K562 (cell line): ENCODE results near the gene CERS6. TPM values are rescaled to one million over a fixed set of nuclear protein-coding genes. Genes with fewer than 3 reads are reported as not detected.

Experiments used
- ARID2 ChIP-seq: fragments of 450-650 bp; IDR thresholded peaks from 2 replicates; pipeline ENCODE4 v1.6.1; 2017; ENCODE audit warnings: antibody characterized with exemption, mild to moderate bottlenecking
- BCOR ChIP-seq: fragments of 450-650 bp; IDR thresholded peaks from 2 replicates; pipeline ENCODE4 v1.6.1; 2016
- C11orf30 ChIP-seq: fragments of 450-650 bp; IDR thresholded peaks from 2 replicates; pipeline ENCODE4 v1.6.1; 2016; ENCODE audit warnings: low read depth, mild to moderate bottlenecking
- CHD4 ChIP-seq: fragments of 200-600 bp; sonication (generic); IDR thresholded peaks from 3 replicates; pipeline ENCODE4 v1.6.1; 2012; ENCODE audit warnings: low read depth, mild to moderate bottlenecking, mixed read lengths, low read length, inconsistent platforms; ENCODE audit not compliant: insufficient read depth, insufficient replicate concordance, poor library complexity, severe bottlenecking
- CREB1 ChIP-seq, 2 experiments: sonication (generic) in 1 of 2; formaldehyde crosslinking in 1 of 2; IDR thresholded peaks; 2 replicates each; pipeline versions ENCODE4 v1.6.1 to v1.8.0; 2012 to 2022; ENCODE audit warnings: inconsistent platforms in 1 of 2, mild to moderate bottlenecking in 1 of 2, missing genetic modification reagents in 1 of 2, moderate library complexity in 1 of 2
- FOXK2 ChIP-seq, 2 experiments: fragments of 450-650 bp; IDR thresholded peaks in 1 of 2; conservative IDR thresholded peaks in 1 of 2; 2 replicates each; pipeline ENCODE4 v1.6.1; 2016; ENCODE audit warnings: low read depth in 2 of 2, mild to moderate bottlenecking in 1 of 2
- HDAC2 ChIP-seq: fragments of 450-650 bp; IDR thresholded peaks from 2 replicates; pipeline ENCODE4 v1.6.1; 2016; ENCODE audit warnings: mild to moderate bottlenecking
- MAFF ChIP-seq: IDR thresholded peaks from 2 replicates; pipeline ENCODE4 v1.6.1; 2012; ENCODE audit warnings: low read length, improper control_type of control experiment
- NR2C1 ChIP-seq, 2 experiments: fragments of 450-650 bp; IDR thresholded peaks; 2 replicates each; pipeline ENCODE4 v1.6.1; 2017; ENCODE audit warnings: mild to moderate bottlenecking in 2 of 2, antibody characterized with exemption in 1 of 2, inconsistent platforms in 1 of 2, missing compliant biosample characterization in 1 of 2, missing genetic modification characterization in 1 of 2
- SMARCE1 ChIP-seq: fragments of 450-650 bp; IDR thresholded peaks from 2 replicates; pipeline ENCODE4 v1.7.1; 2016; ENCODE audit warnings: mild to moderate bottlenecking
- SOX6 ChIP-seq: fragments of 450-650 bp; IDR thresholded peaks from 2 replicates; pipeline ENCODE4 v1.6.1; 2014; ENCODE audit warnings: mild to moderate bottlenecking
- SPI1 ChIP-seq: IDR thresholded peaks from 2 replicates; pipeline ENCODE4 v1.6.1; 2011; ENCODE audit warnings: low read depth, low read length, control low read depth, borderline replicate concordance
- TRIM28 ChIP-seq: fragments of 450-650 bp; IDR thresholded peaks from 2 replicates; pipeline ENCODE4 v1.6.1; 2017
- ZNF253 ChIP-seq: fragments of 250-450 bp; sonication (Bioruptor Pico); conservative IDR thresholded peaks from 2 replicates; pipeline ENCODE4 v1.6.1; 2021; ENCODE audit warnings: mild to moderate bottlenecking
- polyA plus RNA-seq, 8 experiments: library from polyadenylated mRNA; depleted of rRNA in 4 of 8; stranded (reverse) in 5 of 8; unstranded in 3 of 8; fragments of >200 nt; fragmentation: Nextera tagmentation in 2 of 8; fragmentation: Illumina TruSeq in 1 of 8; extraction: Ambion mirVana in 2 of 8; extraction: Trizol in 1 of 8; gene quantifications; 2 replicates each; pipeline versions ENCODE4 v1.2.1 to v1.2.3, GENCODE V29; 2011 to 2014; ENCODE audit warnings: inconsistent platforms in 1 of 8, missing spikeins in 1 of 8
- total RNA-seq, 7 experiments: library from RNA; depleted of rRNA in 6 of 7; stranded (reverse); fragments of >200 nt in 6 of 7; fragmentation: Illumina TruSeq in 2 of 7; extraction: Trizol in 2 of 7; gene quantifications; 2 replicates each; pipeline versions ENCODE4 v1.2.1 to v1.2.3, GENCODE V29; 2011 to 2021; ENCODE audit warnings: low replicate concordance in 1 of 7
- TF ChIP-seq, protein P1 (sequence below): fragments of 450-650 bp; IDR thresholded peaks from 2 replicates; pipeline ENCODE4 v1.6.1; 2014; ENCODE audit warnings: low read depth, mild to moderate bottlenecking, moderate library complexity, borderline replicate concordance
- TF ChIP-seq, protein P2 (sequence below), 2 experiments: IDR thresholded peaks; 2 replicates each; pipeline ENCODE4 v1.6.1; 2011; ENCODE audit warnings: borderline replicate concordance in 1 of 2, control low read depth in 1 of 2, low read depth in 1 of 2, low read length in 1 of 2, mild to moderate bottlenecking in 1 of 2, mixed read lengths in 1 of 2, moderate library complexity in 1 of 2; ENCODE audit not compliant: insufficient read depth in 1 of 2, insufficient read length in 1 of 2, poor library complexity in 1 of 2, severe bottlenecking in 1 of 2; ENCODE audit errors: extremely low read depth in 1 of 2
- TF ChIP-seq, protein P3 (sequence below): fragments of 200-800 bp; sonication (Bioruptor generic); IDR thresholded peaks from 2 replicates; pipeline ENCODE4 v1.6.1; 2017; ENCODE audit warnings: missing genetic modification characterization, missing compliant biosample characterization
- TF ChIP-seq, protein P4 (sequence below), 3 experiments: fragments of 200-800 bp in 1 of 3; fragments of 250-450 bp in 1 of 3; fragments of 450-650 bp in 1 of 3; sonication (Bioruptor Pico) in 1 of 3; sonication (Bioruptor generic) in 1 of 3; formaldehyde crosslinking in 1 of 3; IDR thresholded peaks; 2 replicates each; pipeline versions ENCODE4 v1.6.1 to v1.8.0; 2016 to 2022; ENCODE audit warnings: mild to moderate bottlenecking in 2 of 3, missing genetic modification characterization in 2 of 3, missing compliant biosample characterization in 1 of 3, moderate library complexity in 1 of 3

The CERS6 gene
- total and polyA plus RNA-seq, 9 of the 15 experiments (the other 6 are each of a cell fraction or from before 2014, with no cell fraction given): 1.6 to 13.6 (median 11.4) TPM

DNA sequence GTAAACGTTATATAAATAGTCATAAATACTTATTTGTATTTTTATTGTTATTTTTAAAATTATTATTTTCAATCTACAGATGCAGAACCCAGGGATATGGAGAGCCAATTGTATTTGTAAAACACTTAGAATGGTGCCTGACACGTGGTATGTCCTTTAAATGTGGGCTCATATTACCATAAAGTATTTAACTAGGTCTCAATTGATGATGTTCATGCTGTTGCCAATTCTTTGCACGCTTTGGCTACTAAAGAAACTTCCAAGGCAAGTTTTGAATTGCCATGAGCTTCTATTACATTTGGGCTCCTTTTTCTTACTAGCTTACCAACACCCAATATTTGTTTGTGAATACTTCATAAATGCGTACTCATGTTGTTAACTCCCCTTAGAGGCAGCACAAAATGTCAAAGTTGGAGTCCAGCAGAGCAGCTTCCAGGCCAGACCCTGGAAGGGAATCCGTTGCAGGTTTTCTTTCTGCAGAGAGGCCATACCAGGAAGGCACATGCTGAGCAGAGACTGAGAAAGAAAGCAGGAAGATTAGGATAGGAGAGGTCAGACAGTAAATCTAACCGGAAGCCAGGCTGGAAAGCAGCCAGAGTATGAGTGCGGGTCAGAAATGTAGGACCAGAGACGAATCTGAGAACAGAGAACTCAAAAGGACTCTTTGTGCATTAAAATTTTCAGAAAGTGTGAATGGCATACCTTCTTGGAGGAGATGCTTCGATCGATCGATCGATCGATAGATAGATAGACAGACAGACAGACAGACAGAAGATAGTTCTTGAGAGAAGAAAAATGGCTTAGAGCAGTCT is 342.2 kb downstream of the CERS6 start (continued):
- TF ChIP-seq MAFF: peak; percentile 6; the same call in 1 of the 2 replicates
- TF ChIP-seq CREB1 (IDR thresholded peaks at IDR 0.05): peak; percentile 25; the same call in 1 of the 2 replicates
- 0 out of 2 replicates have a peak, but pooled peaks have one; percentile 10 for TF ChIP-seq CREB1 (CRISPR knock-in tag; IDR thresholded peaks at IDR 0.05)
- peak; percentile 83; the same call in 1 of the 2 replicates for TF ChIP-seq HDAC2
- 0 out of 2 replicates have a peak, but pooled peaks have one; percentile 47 for TF ChIP-seq C11orf30
- TF ChIP-seq, protein P1, sequence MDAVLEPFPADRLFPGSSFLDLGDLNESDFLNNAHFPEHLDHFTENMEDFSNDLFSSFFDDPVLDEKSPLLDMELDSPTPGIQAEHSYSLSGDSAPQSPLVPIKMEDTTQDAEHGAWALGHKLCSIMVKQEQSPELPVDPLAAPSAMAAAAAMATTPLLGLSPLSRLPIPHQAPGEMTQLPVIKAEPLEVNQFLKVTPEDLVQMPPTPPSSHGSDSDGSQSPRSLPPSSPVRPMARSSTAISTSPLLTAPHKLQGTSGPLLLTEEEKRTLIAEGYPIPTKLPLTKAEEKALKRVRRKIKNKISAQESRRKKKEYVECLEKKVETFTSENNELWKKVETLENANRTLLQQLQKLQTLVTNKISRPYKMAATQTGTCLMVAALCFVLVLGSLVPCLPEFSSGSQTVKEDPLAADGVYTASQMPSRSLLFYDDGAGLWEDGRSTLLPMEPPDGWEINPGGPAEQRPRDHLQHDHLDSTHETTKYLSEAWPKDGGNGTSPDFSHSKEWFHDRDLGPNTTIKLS: no peak; the same call in 1 of the 2 replicates
- TF ChIP-seq FOXK2 (conservative IDR thresholded peaks at IDR 0.05 in 1 of 2, IDR thresholded peaks at IDR 0.05 in 1 of 2; ENCODE audit: low read depth in 2 of 2): peak; percentile 47 to 68; a peak in 2 of 4 replicates
- peak; percentile 74 for TF ChIP-seq NR2C1 (IDR thresholded peaks at IDR 0.05)
- TF ChIP-seq NR2C1 (tag; IDR thresholded peaks at IDR 0.05): peak; percentile 72
- TF ChIP-seq ARID2: no peak
- TF ChIP-seq, protein P2, sequence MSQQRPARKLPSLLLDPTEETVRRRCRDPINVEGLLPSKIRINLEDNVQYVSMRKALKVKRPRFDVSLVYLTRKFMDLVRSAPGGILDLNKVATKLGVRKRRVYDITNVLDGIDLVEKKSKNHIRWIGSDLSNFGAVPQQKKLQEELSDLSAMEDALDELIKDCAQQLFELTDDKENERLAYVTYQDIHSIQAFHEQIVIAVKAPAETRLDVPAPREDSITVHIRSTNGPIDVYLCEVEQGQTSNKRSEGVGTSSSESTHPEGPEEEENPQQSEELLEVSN (IDR thresholded peaks at IDR 0.05; ENCODE audit: borderline replicate concordance in 1 of 2, extremely low read depth in 1 of 2, insufficient read depth in 1 of 2, insufficient read length in 1 of 2, low read depth in 1 of 2, low read length in 1 of 2, poor library complexity in 1 of 2, severe bottlenecking in 1 of 2): peak in 1 of 2 experiments; percentile 77
- 0 out of 2 replicates have a peak, but pooled peaks have one; percentile 32 for TF ChIP-seq ZNF253
- TF ChIP-seq TRIM28: 0 out of 2 replicates have a peak, but pooled peaks have one; percentile 33
- TF ChIP-seq, protein P3, sequence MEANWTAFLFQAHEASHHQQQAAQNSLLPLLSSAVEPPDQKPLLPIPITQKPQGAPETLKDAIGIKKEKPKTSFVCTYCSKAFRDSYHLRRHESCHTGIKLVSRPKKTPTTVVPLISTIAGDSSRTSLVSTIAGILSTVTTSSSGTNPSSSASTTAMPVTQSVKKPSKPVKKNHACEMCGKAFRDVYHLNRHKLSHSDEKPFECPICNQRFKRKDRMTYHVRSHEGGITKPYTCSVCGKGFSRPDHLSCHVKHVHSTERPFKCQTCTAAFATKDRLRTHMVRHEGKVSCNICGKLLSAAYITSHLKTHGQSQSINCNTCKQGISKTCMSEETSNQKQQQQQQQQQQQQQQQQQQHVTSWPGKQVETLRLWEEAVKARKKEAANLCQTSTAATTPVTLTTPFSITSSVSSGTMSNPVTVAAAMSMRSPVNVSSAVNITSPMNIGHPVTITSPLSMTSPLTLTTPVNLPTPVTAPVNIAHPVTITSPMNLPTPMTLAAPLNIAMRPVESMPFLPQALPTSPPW (CRISPR knock-in tag): peak; percentile 20; the same call in 1 of the 2 replicates
- TF ChIP-seq SOX6: peak; percentile 83
- no peak for TF ChIP-seq CHD4
- peak; percentile 65; the same call in 1 of the 2 replicates for TF ChIP-seq SMARCE1
- TF ChIP-seq BCOR: peak; percentile 55; the same call in 1 of the 2 replicates
- TF ChIP-seq, protein P4, sequence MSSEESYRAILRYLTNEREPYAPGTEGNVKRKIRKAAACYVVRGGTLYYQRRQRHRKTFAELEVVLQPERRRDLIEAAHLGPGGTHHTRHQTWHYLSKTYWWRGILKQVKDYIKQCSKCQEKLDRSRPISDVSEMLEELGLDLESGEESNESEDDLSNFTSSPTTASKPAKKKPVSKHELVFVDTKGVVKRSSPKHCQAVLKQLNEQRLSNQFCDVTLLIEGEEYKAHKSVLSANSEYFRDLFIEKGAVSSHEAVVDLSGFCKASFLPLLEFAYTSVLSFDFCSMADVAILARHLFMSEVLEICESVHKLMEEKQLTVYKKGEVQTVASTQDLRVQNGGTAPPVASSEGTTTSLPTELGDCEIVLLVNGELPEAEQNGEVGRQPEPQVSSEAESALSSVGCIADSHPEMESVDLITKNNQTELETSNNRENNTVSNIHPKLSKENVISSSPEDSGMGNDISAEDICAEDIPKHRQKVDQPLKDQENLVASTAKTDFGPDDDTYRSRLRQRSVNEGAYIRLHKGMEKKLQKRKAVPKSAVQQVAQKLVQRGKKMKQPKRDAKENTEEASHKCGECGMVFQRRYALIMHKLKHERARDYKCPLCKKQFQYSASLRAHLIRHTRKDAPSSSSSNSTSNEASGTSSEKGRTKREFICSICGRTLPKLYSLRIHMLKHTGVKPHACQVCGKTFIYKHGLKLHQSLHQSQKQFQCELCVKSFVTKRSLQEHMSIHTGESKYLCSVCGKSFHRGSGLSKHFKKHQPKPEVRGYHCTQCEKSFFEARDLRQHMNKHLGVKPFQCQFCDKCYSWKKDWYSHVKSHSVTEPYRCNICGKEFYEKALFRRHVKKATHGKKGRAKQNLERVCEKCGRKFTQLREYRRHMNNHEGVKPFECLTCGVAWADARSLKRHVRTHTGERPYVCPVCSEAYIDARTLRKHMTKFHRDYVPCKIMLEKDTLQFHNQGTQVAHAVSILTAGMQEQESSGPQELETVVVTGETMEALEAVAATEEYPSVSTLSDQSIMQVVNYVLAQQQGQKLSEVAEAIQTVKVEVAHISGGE (CRISPR knock-in tag; IDR thresholded peaks at IDR 0.05): no peak
- no peak for TF ChIP-seq SPI1
